Measurements from ENCODE around the gene GPR176.

The GPR176 gene

GRCh38 chr15:39888809-39889208, 31.3 kb downstream of the GPR176 start:
- DNase-seq = no peak

GRCh38 chr15:39888243-39888642, 31.8 kb downstream of the GPR176 start:
- DNase-seq = no peak

- DNase-seq = no peak
These were observed 32.2 kb downstream of the GPR176 start for GRCh38 chr15:39887832-39888231.

GRCh38 chr15:39887211-39887610, 32.9 kb downstream of the GPR176 start:
- no peak for DNase-seq

GRCh38 chr15:39886418-39886817, 33.6 kb downstream of the GPR176 start:
- DNase-seq = no peak

GRCh38 chr15:39885099-39885777, 34.8 kb downstream of the GPR176 start:
- no peak for DNase-seq

- no peak for DNase-seq
These were observed 35.7 kb downstream of the GPR176 start for GRCh38 chr15:39884351-39884750.

- no peak for DNase-seq
These were observed 37.5 kb downstream of the GPR176 start for GRCh38 chr15:39882602-39883001.

GRCh38 chr15:39881790-39882189, 38.3 kb downstream of the GPR176 start:
- DNase-seq = no peak

GRCh38 chr15:39880718-39881387, 39.2 kb downstream of the GPR176 start:
- DNase-seq = no peak

GRCh38 chr15:39878406-39878785, 41.7 kb downstream of the GPR176 start:
- DNase-seq = no peak

- DNase-seq = no peak
These were observed 45.0 kb downstream of the GPR176 start for GRCh38 chr15:39874890-39875549.

- DNase-seq = no peak
These were observed 46.1 kb downstream of the GPR176 start for GRCh38 chr15:39873978-39874377.

GRCh38 chr15:39870537-39870936, 49.5 kb downstream of the GPR176 start:
- DNase-seq = no peak

- DNase-seq = no peak
These were observed 50.1 kb downstream of the GPR176 start for GRCh38 chr15:39869858-39870515.

GRCh38 chr15:39869254-39869653, 50.8 kb downstream of the GPR176 start:
- no peak for DNase-seq

GRCh38 chr15:39868396-39868795, 51.7 kb downstream of the GPR176 start:
- no peak for DNase-seq

GRCh38 chr15:39864116-39864515, 56.0 kb downstream of the GPR176 start:
- DNase-seq = no peak

- no peak for DNase-seq
These were observed 59.2 kb downstream of the GPR176 start for GRCh38 chr15:39860871-39861270.

- DNase-seq = no peak
These were observed 59.9 kb downstream of the GPR176 start for GRCh38 chr15:39860200-39860599.

- DNase-seq = no peak
These were observed 60.4 kb downstream of the GPR176 start for GRCh38 chr15:39859636-39860035.

- no peak for DNase-seq
These were observed 62.9 kb downstream of the GPR176 start for GRCh38 chr15:39857132-39857531.

GRCh38 chr15:39856357-39856756, 63.7 kb downstream of the GPR176 start:
- DNase-seq = no peak

- no peak for DNase-seq
These were observed 64.7 kb downstream of the GPR176 start for GRCh38 chr15:39855400-39855799.

All from stimulated activated naive CD4-positive, alpha-beta T cell treated with Interleukin-2 at 50 U/mL for 16 hours (primary cell).